A673 (cell line): ENCODE results near the gene TFG. TPM values are rescaled to one million over a fixed set of nuclear protein-coding genes. Genes with fewer than 3 reads are reported as not detected.

ENCODE experiments used
- BruUV-seq: library from RNA; stranded (reverse); fragments of 400-500 nt; replicated peaks from 2 replicates; lab custom pipeline; 2021; lab: Mats Ljungman, UMichigan
- CTCF ChIA-PET: fragments of 300-600 bp; sonication (Branson Sonifier 250); formaldehyde crosslinking; loops from one replicate; lab custom pipeline; 2022; ENCODE audit warnings: antibody characterized with exemption; lab: Charles Lee
- POLR2A ChIA-PET: fragments of 300-600 bp; sonication (Branson Sonifier 250); formaldehyde crosslinking; loops from one replicate; lab custom pipeline; 2022; ENCODE audit warnings: antibody characterized with exemption; ENCODE audit not compliant: low non-redundant PET; lab: Charles Lee
- DNase-seq: peaks from one replicate; pipeline ENCODE4 v3.0.0-alpha.2; 2015; ENCODE audit warnings: low spot score
- H3K27ac ChIP-seq: fragments of 200-600 bp; sonication (generic); 2 replicates; pipeline ENCODE4 v1.5.1; 2016; ENCODE audit warnings: mixed run types, low read depth, mild to moderate bottlenecking, mixed read lengths, antibody characterized with exemption, low read length; ENCODE audit not compliant: poor library complexity, severe bottlenecking
- H3K27me3 ChIP-seq: fragments of 200-600 bp; sonication (generic); replicated peaks from 2 replicates; pipeline ENCODE4 v1.6.1; 2017; ENCODE audit warnings: mixed run types, low read depth, mild to moderate bottlenecking, mixed read lengths, antibody characterized with exemption, low read length; ENCODE audit not compliant: insufficient read depth, poor library complexity
- H3K36me3 ChIP-seq: fragments of 200-600 bp; sonication (generic); 2 replicates; pipeline ENCODE4 v1.6.1; 2016; ENCODE audit warnings: mixed run types, mild to moderate bottlenecking, mixed read lengths, antibody characterized with exemption, low read length; ENCODE audit not compliant: insufficient read depth, poor library complexity, severe bottlenecking
- H3K4me1 ChIP-seq: fragments of 200-600 bp; sonication (generic); 2 replicates; pipeline ENCODE4 v1.6.1; 2017; ENCODE audit warnings: mixed run types, mild to moderate bottlenecking, mixed read lengths, antibody characterized with exemption, low read length; ENCODE audit not compliant: insufficient read depth, poor library complexity, severe bottlenecking
- H3K4me3 ChIP-seq: fragments of 200-600 bp; sonication (generic); 2 replicates; pipeline ENCODE4 v1.5.1; 2016; ENCODE audit warnings: low read depth, mixed run types, mild to moderate bottlenecking, mixed read lengths, low read length; ENCODE audit not compliant: poor library complexity, severe bottlenecking
- H3K9me3 ChIP-seq: fragments of 200-600 bp; sonication (generic); 2 replicates; pipeline ENCODE4 v1.6.1; 2016; ENCODE audit warnings: mixed run types, low read depth, mild to moderate bottlenecking, mixed read lengths, antibody characterized with exemption, low read length; ENCODE audit not compliant: poor library complexity, severe bottlenecking
- EZH2 ChIP-seq: fragments of 200-600 bp; sonication (generic); IDR thresholded peaks from 2 replicates; pipeline ENCODE4 v1.6.1; 2017; ENCODE audit warnings: borderline replicate concordance, low read depth, mild to moderate bottlenecking, mixed read lengths, antibody characterized with exemption, low read length; ENCODE audit not compliant: poor library complexity, severe bottlenecking
- intact Hi-C: fragments of 100-400 bp; cut with micrococcal nuclease; formaldehyde crosslinking; loops from one replicate; pipeline ENCODE4 v1.10.0; 2022; ENCODE audit not compliant: unreplicated experiment
- total RNA-seq: library from RNA; stranded (reverse); gene quantifications from 2 replicates; pipeline ENCODE4 v1.2.3, GENCODE V29; 2021
- TF ChIP-seq, protein P1 (sequence below): fragments of 300-800, 200-600 bp; sonication (generic); conservative IDR thresholded peaks from 2 replicates; pipeline ENCODE4 v1.5.1; 2017; ENCODE audit warnings: low read depth, mild to moderate bottlenecking, antibody characterized with exemption, low read length, moderate library complexity, mixed read lengths

Gene TFG
- total RNA-seq, 1 experiment from 2014 or later = 157 TPM

DNA sequence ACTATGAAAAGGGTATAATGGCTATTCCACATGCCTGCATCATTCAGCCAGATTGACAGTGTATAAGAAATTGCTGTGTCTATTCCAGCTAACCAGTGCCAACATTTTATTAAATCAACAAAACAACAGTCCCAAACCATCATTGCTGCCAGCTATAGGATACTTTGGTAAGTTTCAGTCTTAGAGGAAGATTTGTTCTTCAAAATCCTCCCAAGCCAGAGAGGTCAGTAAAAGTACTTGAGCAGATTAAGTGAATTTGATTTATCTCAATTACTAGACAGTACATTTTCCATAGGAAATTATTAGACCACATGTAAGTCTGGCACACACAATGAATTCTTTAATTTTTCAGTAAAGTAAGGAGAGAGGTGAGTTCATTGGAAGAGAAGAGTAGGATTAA, 50.7 kb downstream of the TFG start:
- BruUV-seq = no TSS peak
- CTCF ChIA-PET = interaction anchor here (0.6 kb wide), 1 partner anchor 928 kb away, joined by 6 read pairs; no protein-coding TSS in a partner anchor

DNA sequence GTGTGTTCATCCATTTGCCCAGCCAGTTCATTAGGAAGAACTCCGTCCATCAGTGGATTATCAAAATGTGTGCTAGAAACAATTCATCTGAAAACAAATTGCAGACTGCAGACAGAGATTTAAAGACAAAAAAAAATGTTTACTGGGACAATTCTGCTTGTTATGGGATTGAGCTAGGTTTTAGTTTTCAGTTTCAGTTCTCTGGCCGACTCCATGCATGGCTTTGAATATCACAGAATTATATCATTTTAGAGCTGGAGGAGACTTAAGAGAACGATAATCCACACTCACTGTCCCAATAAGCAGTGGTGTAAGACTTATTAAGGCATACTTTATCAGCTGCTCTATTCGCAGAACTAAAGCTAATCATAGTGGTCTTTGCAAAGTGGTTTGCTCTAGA, 51.1 kb downstream of the TFG start:
- Histone ChIP-seq H3K4me1 (no peaks in the 10 kb centered on the region), H3K4me3 (no peak overlapping the region), H3K27me3 (no peaks in the 10 kb centered on the region), H3K9me3 (no peaks in the 10 kb centered on the region), H3K36me3 (no peaks in the 10 kb centered on the region), H3K27ac (no peak overlapping the region)
- POLR2A ChIA-PET = no interaction called here
- DNase-seq = no peak
- intact Hi-C loops = no loop called here
- CTCF ChIA-PET = no interaction called here
- BruUV-seq = no TSS peak
- no peak for TF ChIP-seq EZH2
- TF ChIP-seq, protein P1, sequence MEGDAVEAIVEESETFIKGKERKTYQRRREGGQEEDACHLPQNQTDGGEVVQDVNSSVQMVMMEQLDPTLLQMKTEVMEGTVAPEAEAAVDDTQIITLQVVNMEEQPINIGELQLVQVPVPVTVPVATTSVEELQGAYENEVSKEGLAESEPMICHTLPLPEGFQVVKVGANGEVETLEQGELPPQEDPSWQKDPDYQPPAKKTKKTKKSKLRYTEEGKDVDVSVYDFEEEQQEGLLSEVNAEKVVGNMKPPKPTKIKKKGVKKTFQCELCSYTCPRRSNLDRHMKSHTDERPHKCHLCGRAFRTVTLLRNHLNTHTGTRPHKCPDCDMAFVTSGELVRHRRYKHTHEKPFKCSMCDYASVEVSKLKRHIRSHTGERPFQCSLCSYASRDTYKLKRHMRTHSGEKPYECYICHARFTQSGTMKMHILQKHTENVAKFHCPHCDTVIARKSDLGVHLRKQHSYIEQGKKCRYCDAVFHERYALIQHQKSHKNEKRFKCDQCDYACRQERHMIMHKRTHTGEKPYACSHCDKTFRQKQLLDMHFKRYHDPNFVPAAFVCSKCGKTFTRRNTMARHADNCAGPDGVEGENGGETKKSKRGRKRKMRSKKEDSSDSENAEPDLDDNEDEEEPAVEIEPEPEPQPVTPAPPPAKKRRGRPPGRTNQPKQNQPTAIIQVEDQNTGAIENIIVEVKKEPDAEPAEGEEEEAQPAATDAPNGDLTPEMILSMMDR = no peak

More for the DNA sequence above, 50.7 kb downstream of the TFG start:
- Histone ChIP-seq H3K36me3 (no peaks in the 10 kb centered on the region), H3K4me3 (no peak overlapping the region), H3K4me1 (no peaks in the 10 kb centered on the region), H3K27ac (no peak overlapping the region), H3K9me3 (no peaks in the 10 kb centered on the region), H3K27me3 (no peaks in the 10 kb centered on the region)
- TF ChIP-seq EZH2 = no peak
- TF ChIP-seq, protein P1 = no peak
- intact Hi-C loops = no loop called here
- DNase-seq = no peak
- POLR2A ChIA-PET = no interaction called here

DNA sequence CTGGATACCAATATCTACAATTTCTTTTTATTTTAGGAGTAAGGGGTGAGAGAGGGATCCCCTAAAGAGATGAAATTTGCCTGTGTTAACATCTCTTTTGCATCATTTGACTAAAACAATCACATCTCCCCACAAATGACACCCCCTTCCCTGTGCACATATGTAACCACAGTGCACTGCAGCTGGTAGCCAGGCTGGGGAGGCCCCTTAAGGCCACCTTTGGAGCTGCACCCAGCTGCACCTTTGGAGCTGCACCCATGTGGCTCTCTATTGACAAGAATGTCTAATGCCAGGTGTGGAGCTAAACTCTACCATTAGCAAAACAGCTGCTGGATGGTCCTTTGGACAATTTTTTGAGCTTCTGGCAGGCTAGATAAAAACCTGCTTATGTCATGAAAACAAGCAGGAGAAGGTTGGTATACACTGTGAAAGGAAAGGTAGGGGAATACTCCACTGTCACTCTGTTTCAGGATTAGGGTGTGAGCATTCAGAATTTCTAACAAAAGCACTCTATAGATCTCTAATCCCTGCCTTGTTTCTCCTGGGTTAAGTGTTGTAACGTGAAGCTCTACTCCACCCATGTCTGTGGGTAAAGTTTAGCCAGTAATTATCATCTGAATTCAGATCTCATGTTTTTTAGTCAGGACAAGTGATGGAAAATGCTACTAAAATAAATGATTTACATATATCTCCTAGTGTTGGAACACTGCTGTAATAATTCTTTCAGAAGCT, 52.1 kb downstream of the TFG start:
- Histone ChIP-seq H3K27me3 (no peaks in the 10 kb centered on the region), H3K36me3 (no peaks in the 10 kb centered on the region), H3K27ac (no peak overlapping the region), H3K9me3 (no peaks in the 10 kb centered on the region), H3K4me1 (no peaks in the 10 kb centered on the region), H3K4me3 (no peak overlapping the region)
- intact Hi-C loops = no loop called here
- TF ChIP-seq, protein P1 = 0 out of 2 replicates have a peak, but pooled peaks have one; percentile 25
- TF ChIP-seq EZH2 = no peak
- ChIA-PET POLR2A (no interaction called here), CTCF (no interaction called here)
- no peak for DNase-seq
- no TSS peak for BruUV-seq
